ENCODE results near the gene ARRB1.

ARRB1 gene

GRCh38 chr11:75273411-75274391 lies 77.8 kb downstream of the ARRB1 start:
- no peak for DNase-seq

GRCh38 chr11:75272821-75273301 lies 78.6 kb downstream of the ARRB1 start:
- DNase-seq = no peak

- DNase-seq = no peak
Observed at GRCh38 chr11:75272391-75272790, 79.1 kb downstream of the ARRB1 start.

- no peak for DNase-seq
Observed at GRCh38 chr11:75271730-75272129, 79.7 kb downstream of the ARRB1 start.

- DNase-seq = no peak
Observed at GRCh38 chr11:75270896-75271418, 80.5 kb downstream of the ARRB1 start.

- DNase-seq = no peak
Observed at GRCh38 chr11:75269896-75270295, 81.6 kb downstream of the ARRB1 start.

- DNase-seq = no peak
Observed at GRCh38 chr11:75269367-75269660, 82.1 kb downstream of the ARRB1 start.

GRCh38 chr11:75268626-75269366 lies 82.7 kb downstream of the ARRB1 start:
- no peak for DNase-seq

- DNase-seq = no peak
Observed at GRCh38 chr11:75267171-75267970, 84.1 kb downstream of the ARRB1 start.

GRCh38 chr11:75265851-75266531 lies 85.5 kb downstream of the ARRB1 start:
- DNase-seq = no peak

- no peak for DNase-seq
Observed at GRCh38 chr11:75264971-75265370, 86.5 kb downstream of the ARRB1 start.

- no peak for DNase-seq
Observed at GRCh38 chr11:75264356-75264755, 87.1 kb downstream of the ARRB1 start.

GRCh38 chr11:75263944-75264349 lies 87.5 kb downstream of the ARRB1 start:
- no peak for DNase-seq

GRCh38 chr11:75262961-75263852 lies 88.3 kb downstream of the ARRB1 start:
- DNase-seq = no peak

GRCh38 chr11:75262436-75262835 lies 89.0 kb downstream of the ARRB1 start:
- no peak for DNase-seq

GRCh38 chr11:75261902-75262361 lies 89.5 kb downstream of the ARRB1 start:
- DNase-seq = no peak

GRCh38 chr11:75260396-75261170 lies 90.9 kb downstream of the ARRB1 start:
- no peak for DNase-seq

- DNase-seq = no peak
Observed at GRCh38 chr11:75254326-75254725, 97.1 kb downstream of the ARRB1 start.

- DNase-seq = no peak
Observed at GRCh38 chr11:75249704-75250103, 101.8 kb downstream of the ARRB1 start.

- DNase-seq = no peak
Observed at GRCh38 chr11:75248924-75249256, 102.6 kb downstream of the ARRB1 start.

Data from stimulated activated CD4-positive, alpha-beta T cell treated with anti-CD3 and anti-CD28 coated beads, Interleukin-2, amount 100 ng/mL, for 48 hours (primary cell).